Measurements from ENCODE around the gene DEK. TPM values are rescaled to one million over a fixed set of nuclear protein-coding genes. Genes with fewer than 3 reads are reported as not detected.
A peak's percentile ranks its signal among the peaks of the same experiment; 100 is the strongest.

The DEK gene
- total and polyA plus RNA-seq, 4 experiments from 2014 or later = 56.4 to 131 (median 110) TPM

DNA sequence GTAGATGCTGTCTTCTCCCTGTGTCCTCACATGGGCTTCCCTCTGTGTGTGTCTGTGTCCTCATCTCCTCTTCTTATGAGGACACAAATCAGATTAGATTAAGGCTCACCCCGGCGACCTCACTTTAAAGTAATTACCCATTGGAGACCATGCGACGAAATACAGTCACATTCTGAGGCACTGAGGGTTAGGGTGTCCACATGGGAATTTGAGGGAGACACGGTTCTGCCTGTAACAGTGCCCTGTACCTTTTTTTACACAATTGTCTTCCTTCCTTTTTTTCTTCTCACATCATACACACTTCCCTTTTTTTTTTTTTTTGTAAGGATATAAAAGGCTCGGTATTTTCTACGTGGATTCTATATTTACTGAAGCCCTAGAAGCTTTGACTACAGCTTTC, 48.9 kb downstream of the DEK start:
- Mint-ChIP-seq H3K27ac (peak overlapping the region in 5 of 7 donors; percentile 18 to 74 (median 59)), H3K4me1 (peaks cover 17 to 28% (median 21%) of the 10 kb centered on the region in 4 donors), H3K36me3 (peaks cover 45 to 59% of the 10 kb centered on the region in 2 donors), H3K27me3 (no peaks in the 10 kb centered on the region), H3K4me3 (no peak overlapping the region), H3K9me3 (peaks cover 0 to 3% (median 0%) of the 10 kb centered on the region in 8 donors)
- Histone ChIP-seq H3K27me3 (ENCODE audit: insufficient read depth, low read length) (no peaks in the 10 kb centered on the region), H3K9me3 (ENCODE audit: control insufficient read depth in 1 of 2, low read length in 2 of 2) (no peaks in the 10 kb centered on the region), H3K36me3 (ENCODE audit: insufficient read depth, low read length) (no peaks in the 10 kb centered on the region), H3K4me1 (ENCODE audit: insufficient read depth, low read length) (no peaks in the 10 kb centered on the region), H3K4me3 (ENCODE audit: low read length in 2 of 2) (no peak overlapping the region), H3K27ac (ENCODE audit: low read depth, low read length) (no peak overlapping the region)
- ChIA-PET CTCF (ENCODE audit: partially characterized antibody) (no interaction called here), POLR2A (ENCODE audit: partially characterized antibody) (no interaction called here)
- intact Hi-C loops (cut with micrococcal nuclease) = no loop called here
- DNase-seq = no peak

DNA sequence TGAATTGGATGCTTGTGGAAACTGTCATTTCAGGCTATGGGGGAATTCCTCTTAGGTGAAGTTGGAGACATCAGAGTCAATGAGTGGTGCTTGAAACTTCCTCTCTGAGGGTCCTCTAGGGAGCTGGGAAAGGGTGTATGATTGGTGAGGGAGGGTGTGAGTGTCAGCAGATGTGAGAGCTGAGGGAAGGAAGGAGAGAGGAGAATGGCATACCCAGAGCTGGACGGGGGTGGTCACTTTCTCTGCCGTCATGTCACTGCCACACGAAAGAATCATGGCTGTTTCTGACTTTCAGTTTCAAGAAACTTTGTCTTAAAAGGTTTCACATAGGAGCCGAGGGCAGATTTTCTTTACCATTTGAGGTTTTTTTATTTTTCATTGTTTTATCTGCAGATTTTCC, 50.3 kb downstream of the DEK start:
- intact Hi-C loops (cut with micrococcal nuclease) = no loop called here
- no peaks in the 10 kb centered on the region for H3K27me3 Mint-ChIP-seq
- H3K9me3 Mint-ChIP-seq = peaks cover 0 to 3% (median 0%) of the 10 kb centered on the region in 8 donors
- no peaks in the 10 kb centered on the region for H3K4me1 ChIP-seq (ENCODE audit: insufficient read depth, low read length)
- peaks cover 17 to 28% (median 21%) of the 10 kb centered on the region in 4 donors for H3K4me1 Mint-ChIP-seq
- ChIA-PET POLR2A (ENCODE audit: partially characterized antibody) (no interaction called here), CTCF (ENCODE audit: partially characterized antibody) (interaction anchor here (2.2 kb wide), 1 partner anchor 11 kb away, joined by 6 read pairs; no protein-coding TSS in a partner anchor)
- no peaks in the 10 kb centered on the region for H3K27me3 ChIP-seq (ENCODE audit: insufficient read depth, low read length)
- peak overlapping the region; percentile 67 to 79 (median 74) for H3K4me3 Mint-ChIP-seq
- no peak overlapping the region for H3K27ac ChIP-seq (ENCODE audit: low read depth, low read length)
- peak overlapping the region in 6 of 7 donors; percentile 6 to 93 (median 82) for H3K27ac Mint-ChIP-seq
- peak overlapping the region in 1 of 2 donors; percentile 22 for H3K4me3 ChIP-seq (ENCODE audit: low read length in 2 of 2)
- no peaks in the 10 kb centered on the region for H3K9me3 ChIP-seq (ENCODE audit: control insufficient read depth in 1 of 2, low read length in 2 of 2)
- DNase-seq = no peak
- no peaks in the 10 kb centered on the region for H3K36me3 ChIP-seq (ENCODE audit: insufficient read depth, low read length)
- peaks cover 49 to 50% of the 10 kb centered on the region in 2 donors for H3K36me3 Mint-ChIP-seq

DNA sequence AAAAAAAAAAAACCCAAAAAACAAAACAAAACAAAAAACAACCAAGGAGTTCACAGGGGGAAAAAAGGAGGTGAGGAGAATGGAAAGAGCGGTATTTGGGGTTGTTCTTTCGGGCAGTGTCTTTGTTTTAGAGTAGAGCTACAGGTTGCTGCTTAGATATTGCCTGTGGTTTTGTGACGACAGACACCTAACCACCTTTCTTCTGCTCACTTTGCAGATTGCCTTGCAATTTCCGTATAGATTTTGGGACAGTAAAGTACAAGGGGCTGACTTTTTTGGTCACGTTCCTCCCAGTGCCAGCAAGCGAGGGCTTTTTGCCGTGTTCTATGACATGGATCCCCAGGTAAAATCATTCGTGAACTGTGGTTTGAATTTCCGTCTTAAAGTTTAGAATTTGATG, 50.9 kb downstream of the DEK start:
- peak; percentile 32 to 55 (median 48) for DNase-seq
- ChIA-PET POLR2A (ENCODE audit: partially characterized antibody) (interaction anchor here (1.0 kb wide), 1 partner anchor 9 kb away, joined by 3 read pairs; no protein-coding TSS in a partner anchor), CTCF (ENCODE audit: partially characterized antibody) (interaction anchor here (2.2 kb wide), 1 partner anchor 10 kb away, joined by 6 read pairs; no protein-coding TSS in a partner anchor)
- intact Hi-C loops (cut with micrococcal nuclease) = no loop called here
- no peaks in the 10 kb centered on the region for H3K4me1 ChIP-seq (ENCODE audit: insufficient read depth, low read length)
- peaks cover 17 to 28% (median 21%) of the 10 kb centered on the region in 4 donors for H3K4me1 Mint-ChIP-seq
- no peak overlapping the region for H3K27ac ChIP-seq (ENCODE audit: low read depth, low read length)
- peaks cover 45 to 50% of the 10 kb centered on the region in 2 donors for H3K36me3 Mint-ChIP-seq
- no peaks in the 10 kb centered on the region for H3K36me3 ChIP-seq (ENCODE audit: insufficient read depth, low read length)
- H3K27me3 ChIP-seq (ENCODE audit: insufficient read depth, low read length) = no peaks in the 10 kb centered on the region
- no peaks in the 10 kb centered on the region for H3K9me3 ChIP-seq (ENCODE audit: control insufficient read depth in 1 of 2, low read length in 2 of 2)
- H3K9me3 Mint-ChIP-seq = peaks cover 0 to 3% (median 0%) of the 10 kb centered on the region in 8 donors
- H3K27me3 Mint-ChIP-seq = no peaks in the 10 kb centered on the region
- peak overlapping the region; percentile 65 to 79 (median 74) for H3K4me3 Mint-ChIP-seq
- peak overlapping the region; percentile 6 to 93 (median 82) for H3K27ac Mint-ChIP-seq
- H3K4me3 ChIP-seq (ENCODE audit: low read length in 2 of 2) = no peak overlapping the region

DNA sequence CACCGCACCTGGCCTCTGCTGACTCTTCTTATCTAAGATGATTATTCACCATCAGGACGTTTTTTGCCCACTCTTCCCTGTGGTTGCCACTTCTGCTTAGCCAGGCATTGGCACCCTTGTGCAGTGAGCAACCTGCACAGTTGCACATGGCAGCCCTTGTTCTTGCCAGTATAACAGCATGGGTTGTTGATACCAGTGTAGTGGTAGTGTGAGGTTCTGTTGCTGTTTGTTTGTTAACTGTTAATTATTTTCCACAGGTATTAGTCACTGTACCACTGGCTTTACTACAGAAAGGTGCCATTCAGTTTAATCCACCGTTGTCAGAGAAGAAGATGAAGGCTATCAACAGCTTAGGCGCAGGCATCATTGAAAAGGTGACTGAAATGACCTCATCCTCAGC, 52.1 kb downstream of the DEK start:
- ChIA-PET CTCF (ENCODE audit: partially characterized antibody) (interaction anchor here (2.2 kb wide), 1 partner anchor 9 kb away, joined by 6 read pairs; no protein-coding TSS in a partner anchor), POLR2A (ENCODE audit: partially characterized antibody) (no interaction called here)
- no peak for DNase-seq
- H3K27ac ChIP-seq (ENCODE audit: low read depth, low read length) = no peak overlapping the region
- no peaks in the 10 kb centered on the region for H3K27me3 Mint-ChIP-seq
- H3K4me3 Mint-ChIP-seq = no peak overlapping the region
- H3K9me3 Mint-ChIP-seq = peaks cover 0 to 3% (median 0%) of the 10 kb centered on the region in 8 donors
- no peaks in the 10 kb centered on the region for H3K9me3 ChIP-seq (ENCODE audit: control insufficient read depth in 1 of 2, low read length in 2 of 2)
- H3K27ac Mint-ChIP-seq = peak overlapping the region in 4 of 7 donors; percentile 5 to 53 (median 31)
- H3K4me1 Mint-ChIP-seq = peaks cover 17 to 28% (median 21%) of the 10 kb centered on the region in 4 donors
- H3K4me1 ChIP-seq (ENCODE audit: insufficient read depth, low read length) = no peaks in the 10 kb centered on the region
- H3K27me3 ChIP-seq (ENCODE audit: insufficient read depth, low read length) = no peaks in the 10 kb centered on the region
- H3K4me3 ChIP-seq (ENCODE audit: low read length in 2 of 2) = no peak overlapping the region
- H3K36me3 Mint-ChIP-seq = peaks cover 48 to 50% of the 10 kb centered on the region in 2 donors
- intact Hi-C loops (cut with micrococcal nuclease) = no loop called here
- no peaks in the 10 kb centered on the region for H3K36me3 ChIP-seq (ENCODE audit: insufficient read depth, low read length)

DNA sequence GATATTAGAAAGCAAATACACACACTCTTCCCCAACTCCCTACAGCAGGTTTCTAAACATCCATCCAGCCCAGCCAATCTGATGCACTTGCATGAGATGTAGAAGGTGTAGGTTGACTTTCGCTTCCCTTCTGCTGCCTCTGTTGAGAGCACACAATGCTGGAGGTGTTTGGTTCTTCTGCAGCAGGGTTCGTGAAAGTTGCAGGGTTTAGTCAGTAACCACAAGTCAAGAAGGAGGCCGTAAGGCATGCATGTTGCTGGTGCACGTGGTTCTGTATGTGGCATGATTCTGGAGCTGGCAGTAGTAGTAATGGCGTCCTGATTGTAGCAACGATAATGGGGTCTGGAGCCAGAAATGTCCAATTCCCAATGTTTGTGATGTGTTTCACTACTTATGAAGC, 53.0 kb downstream of the DEK start:
- Mint-ChIP-seq H3K36me3 (peaks cover 39 to 51% of the 10 kb centered on the region in 2 donors), H3K27me3 (no peaks in the 10 kb centered on the region), H3K4me3 (peak overlapping the region in 4 of 8 donors; percentile 1 to 48 (median 10)), H3K9me3 (no peaks in the 10 kb centered on the region), H3K27ac (peak overlapping the region in 5 of 7 donors; percentile 1 to 88 (median 6)), H3K4me1 (peaks cover 15 to 28% (median 20%) of the 10 kb centered on the region in 4 donors)
- Histone ChIP-seq H3K27ac (ENCODE audit: low read depth, low read length) (no peak overlapping the region), H3K9me3 (ENCODE audit: control insufficient read depth in 1 of 2, low read length in 2 of 2) (no peaks in the 10 kb centered on the region), H3K4me3 (ENCODE audit: low read length in 2 of 2) (no peak overlapping the region), H3K27me3 (ENCODE audit: insufficient read depth, low read length) (no peaks in the 10 kb centered on the region), H3K4me1 (ENCODE audit: insufficient read depth, low read length) (no peaks in the 10 kb centered on the region), H3K36me3 (ENCODE audit: insufficient read depth, low read length) (no peaks in the 10 kb centered on the region)
- ChIA-PET CTCF (ENCODE audit: partially characterized antibody) (no interaction called here), POLR2A (ENCODE audit: partially characterized antibody) (no interaction called here)
- DNase-seq = no peak
- intact Hi-C loops (cut with micrococcal nuclease) = no loop called here

DNA sequence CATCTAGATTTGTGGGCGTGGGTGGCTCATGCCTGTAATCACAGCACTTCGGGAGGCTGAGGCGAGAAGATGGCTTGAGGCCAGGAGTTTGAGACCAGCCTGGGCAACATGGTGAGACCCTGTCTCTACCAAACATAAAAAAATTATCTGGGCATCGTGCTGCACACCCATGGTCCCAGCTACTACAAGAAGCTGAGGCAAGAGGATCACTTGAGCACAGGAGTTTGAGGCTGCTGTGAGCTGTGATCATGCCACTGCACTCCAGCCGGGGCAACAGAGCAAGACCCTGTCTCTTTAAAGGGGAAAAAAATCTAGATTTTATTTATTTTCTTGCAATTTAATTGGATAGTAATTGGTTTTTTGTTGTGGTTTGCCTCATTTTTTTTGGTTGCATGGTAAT, 53.6 kb downstream of the DEK start:
- H3K27me3 Mint-ChIP-seq = no peaks in the 10 kb centered on the region
- H3K9me3 ChIP-seq (ENCODE audit: control insufficient read depth in 1 of 2, low read length in 2 of 2) = no peaks in the 10 kb centered on the region
- H3K27me3 ChIP-seq (ENCODE audit: insufficient read depth, low read length) = no peaks in the 10 kb centered on the region
- H3K4me3 ChIP-seq (ENCODE audit: low read length in 2 of 2) = no peak overlapping the region
- H3K36me3 ChIP-seq (ENCODE audit: insufficient read depth, low read length) = no peaks in the 10 kb centered on the region
- peaks cover 15 to 28% (median 20%) of the 10 kb centered on the region in 4 donors for H3K4me1 Mint-ChIP-seq
- ChIA-PET POLR2A (ENCODE audit: partially characterized antibody) (no interaction called here), CTCF (ENCODE audit: partially characterized antibody) (interaction anchor here (1.0 kb wide), 1 partner anchor 48 kb away, joined by 3 read pairs; no protein-coding TSS in a partner anchor)
- no peak overlapping the region for H3K27ac ChIP-seq (ENCODE audit: low read depth, low read length)
- no peak overlapping the region for H3K4me3 Mint-ChIP-seq
- intact Hi-C loops (cut with micrococcal nuclease) = no loop called here
- H3K27ac Mint-ChIP-seq = no peak overlapping the region
- peaks cover 36 to 50% of the 10 kb centered on the region in 2 donors for H3K36me3 Mint-ChIP-seq
- H3K9me3 Mint-ChIP-seq = no peaks in the 10 kb centered on the region
- DNase-seq = no peak
- no peaks in the 10 kb centered on the region for H3K4me1 ChIP-seq (ENCODE audit: insufficient read depth, low read length)

DNA sequence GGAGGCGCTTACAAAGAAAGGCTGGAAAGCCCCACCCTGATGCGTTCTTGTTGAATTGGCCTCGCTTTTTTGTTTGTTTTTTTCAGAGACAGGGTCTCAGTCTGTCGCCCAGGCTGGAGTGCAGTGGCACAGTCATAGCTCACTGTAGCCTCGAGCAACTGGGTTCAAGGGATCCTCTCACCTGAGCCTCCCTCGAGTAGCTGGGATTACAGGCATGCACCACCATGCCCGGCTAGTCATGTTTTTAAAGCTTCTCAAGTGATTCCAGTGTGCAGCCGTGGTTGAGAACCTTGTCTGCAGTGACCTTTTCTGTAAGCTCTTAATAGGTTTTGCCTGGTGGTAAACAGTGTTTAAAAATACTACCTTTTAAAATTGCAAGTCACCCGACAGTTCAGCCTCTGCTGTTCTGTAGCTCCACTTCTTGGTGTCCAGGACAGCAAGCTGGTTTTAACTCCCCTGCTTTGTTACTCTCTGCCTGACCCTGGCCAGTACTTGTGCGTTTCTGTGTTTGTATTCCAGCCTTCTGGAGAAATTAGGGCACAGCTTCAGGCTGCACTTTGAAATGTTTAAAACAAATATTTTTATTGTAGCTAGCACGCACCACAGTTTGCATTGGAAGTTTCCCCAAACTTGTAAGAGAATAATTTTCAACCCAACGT, 54.7 kb downstream of the DEK start:
- POLR2A ChIA-PET (ENCODE audit: partially characterized antibody) = no interaction called here

More for the DNA sequence above, 54.7 kb downstream of the DEK start:
- no peak overlapping the region for H3K27ac ChIP-seq (ENCODE audit: low read depth, low read length)
- no peaks in the 10 kb centered on the region for H3K9me3 ChIP-seq (ENCODE audit: control insufficient read depth in 1 of 2, low read length in 2 of 2)
- intact Hi-C loops (cut with micrococcal nuclease) = no loop called here
- H3K4me3 Mint-ChIP-seq = no peak overlapping the region
- H3K4me1 ChIP-seq (ENCODE audit: insufficient read depth, low read length) = no peaks in the 10 kb centered on the region
- no peaks in the 10 kb centered on the region for H3K27me3 ChIP-seq (ENCODE audit: insufficient read depth, low read length)
- CTCF ChIA-PET (ENCODE audit: partially characterized antibody) = interaction anchor here (1.0 kb wide), 1 partner anchor 47 kb away, joined by 3 read pairs; no protein-coding TSS in a partner anchor
- peaks cover 15 to 28% (median 20%) of the 10 kb centered on the region in 4 donors for H3K4me1 Mint-ChIP-seq
- peaks cover 33 to 46% of the 10 kb centered on the region in 2 donors for H3K36me3 Mint-ChIP-seq
- no peaks in the 10 kb centered on the region for H3K36me3 ChIP-seq (ENCODE audit: insufficient read depth, low read length)
- no peaks in the 10 kb centered on the region for H3K9me3 Mint-ChIP-seq
- H3K4me3 ChIP-seq (ENCODE audit: low read length in 2 of 2) = no peak overlapping the region
- no peak for DNase-seq
- H3K27me3 Mint-ChIP-seq = no peaks in the 10 kb centered on the region
- H3K27ac Mint-ChIP-seq = no peak overlapping the region
